GM19351 (cell line): ENCODE results near the gene ITGB6.

Experiments
- ATAC-seq: cut with Tn5 transposase; IDR thresholded peaks from one replicate; pipeline ENCODE4 v1.9.1; 2021; ENCODE audit warnings: mild to moderate bottlenecking, moderate library complexity; ENCODE audit not compliant: unreplicated experiment

The ITGB6 gene

GRCh38 chr2:160222546-160223283, 22.6 kb upstream of the ITGB6 start:
- ATAC-seq = no peak

DNA sequence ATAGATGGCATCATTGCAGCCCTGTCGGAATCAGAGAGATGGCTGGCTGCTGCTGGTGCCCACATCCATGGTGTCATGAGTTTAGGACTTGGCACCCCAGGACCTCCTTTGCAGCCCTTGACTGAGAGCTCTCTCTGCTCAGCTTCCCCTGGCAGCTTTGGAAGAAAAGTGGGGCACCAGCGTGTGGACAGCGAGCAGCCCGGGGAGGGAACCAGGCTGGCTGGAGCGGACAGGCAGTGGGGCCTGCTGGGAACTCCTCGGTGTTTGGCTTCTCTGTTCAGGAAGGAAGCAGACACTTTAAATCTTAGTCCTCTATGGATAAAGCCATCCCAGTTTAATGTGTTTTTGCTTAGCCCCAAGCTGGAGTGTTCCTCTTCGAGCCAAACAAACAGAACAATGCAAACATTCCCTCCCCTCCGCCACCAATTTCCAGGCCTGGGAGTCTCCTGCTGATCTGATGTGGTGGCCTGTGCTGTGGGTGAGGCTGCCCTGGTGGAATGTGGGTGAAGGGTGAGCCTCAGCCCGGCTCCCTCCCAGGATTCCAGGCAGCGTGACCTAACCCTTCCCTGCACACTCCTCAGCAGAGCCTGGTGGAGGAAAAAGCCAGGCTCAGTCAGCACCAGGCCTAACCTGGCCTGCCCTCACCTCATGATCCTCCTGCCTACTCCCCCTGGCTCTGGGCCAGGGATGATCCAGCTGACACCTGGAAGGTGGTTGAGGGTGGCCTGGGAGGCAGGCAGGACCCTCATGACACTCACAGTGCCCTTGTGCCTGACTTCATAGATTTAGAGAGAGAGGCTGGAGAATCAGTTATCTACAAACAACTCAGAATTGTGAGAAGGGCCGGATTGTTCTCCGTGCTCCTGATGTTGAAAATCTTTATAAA, 21.6 kb upstream of the ITGB6 start:
- ATAC-seq = no peak

GRCh38 chr2:160220545-160221009, 20.5 kb upstream of the ITGB6 start:
- no peak for ATAC-seq

GRCh38 chr2:160220026-160220425, 20.0 kb upstream of the ITGB6 start:
- no peak for ATAC-seq

DNA sequence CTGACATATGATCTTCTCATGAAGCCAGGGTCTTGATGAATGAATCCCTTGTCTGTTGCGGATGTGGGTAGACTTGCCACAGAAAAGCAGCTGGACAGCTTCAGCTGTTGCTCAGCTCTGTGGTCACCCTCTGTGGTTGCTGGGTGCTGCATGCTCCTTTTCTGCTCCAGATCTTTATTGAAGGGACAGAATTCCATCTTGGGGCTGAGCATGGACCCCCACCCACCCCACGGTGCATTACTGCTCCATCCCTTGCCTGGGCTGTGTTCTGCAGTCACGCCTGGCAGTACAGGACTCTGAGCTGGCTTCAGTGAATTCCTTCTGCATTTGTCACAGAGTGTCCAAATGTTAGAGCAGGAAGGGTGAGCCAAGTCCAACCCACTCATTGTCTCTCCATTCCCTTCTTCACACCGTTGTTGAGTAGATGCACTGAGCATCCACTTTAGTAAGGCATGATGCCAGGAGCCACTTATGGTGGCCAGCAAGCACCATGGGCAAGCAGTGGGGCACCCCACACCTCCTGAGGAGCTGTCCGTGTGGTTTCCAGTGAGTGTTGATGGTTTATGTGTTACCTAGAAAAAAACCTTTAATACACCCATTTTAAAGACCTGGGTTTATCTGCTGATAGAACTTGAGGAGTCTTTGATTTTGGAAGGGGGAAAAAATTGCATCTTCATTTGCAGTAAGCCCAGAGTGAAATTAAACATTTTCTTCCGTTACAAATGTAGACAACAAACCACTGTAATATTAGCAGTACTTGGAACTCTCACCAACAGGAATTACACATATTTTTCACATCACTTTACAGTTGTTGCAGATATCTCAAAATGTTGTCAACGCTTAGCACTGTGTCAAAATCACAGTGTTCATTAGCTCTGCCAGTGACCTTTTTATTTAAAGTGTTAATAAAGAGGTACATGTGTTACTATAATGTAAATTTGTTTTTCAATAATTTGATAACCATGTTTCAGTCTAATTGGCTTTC, 14.7 kb upstream of the ITGB6 start:
- ATAC-seq = no peak

- ATAC-seq = no peak
These were observed 13.4 kb upstream of the ITGB6 start for GRCh38 chr2:160213511-160213910.

DNA sequence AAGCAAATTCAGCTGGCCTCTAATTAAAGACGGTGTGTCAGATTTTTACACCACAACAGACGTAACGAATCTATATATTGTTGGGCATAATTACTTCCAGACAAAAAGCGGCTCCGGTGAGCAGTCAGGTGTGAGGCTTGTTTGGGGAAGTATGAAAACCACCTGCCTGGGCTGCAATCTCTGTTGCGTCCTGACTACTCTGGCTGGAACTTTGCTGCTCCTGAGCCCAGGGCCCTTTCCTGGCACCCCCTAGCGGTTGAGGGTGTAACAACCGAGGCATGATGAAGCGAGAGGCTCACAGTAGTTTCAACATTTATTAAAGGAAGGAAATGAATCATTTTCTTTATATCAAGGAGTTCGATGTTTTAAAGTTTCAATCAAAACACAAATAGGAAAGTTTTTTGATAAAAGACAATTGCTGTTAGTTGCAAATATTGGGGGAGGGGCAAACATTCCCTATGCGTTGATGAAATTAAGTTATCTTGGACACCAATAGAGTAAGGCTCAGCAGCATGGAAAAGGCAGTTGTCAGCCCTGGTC, 10.6 kb upstream of the ITGB6 start:
- peak; percentile 96 for ATAC-seq

DNA sequence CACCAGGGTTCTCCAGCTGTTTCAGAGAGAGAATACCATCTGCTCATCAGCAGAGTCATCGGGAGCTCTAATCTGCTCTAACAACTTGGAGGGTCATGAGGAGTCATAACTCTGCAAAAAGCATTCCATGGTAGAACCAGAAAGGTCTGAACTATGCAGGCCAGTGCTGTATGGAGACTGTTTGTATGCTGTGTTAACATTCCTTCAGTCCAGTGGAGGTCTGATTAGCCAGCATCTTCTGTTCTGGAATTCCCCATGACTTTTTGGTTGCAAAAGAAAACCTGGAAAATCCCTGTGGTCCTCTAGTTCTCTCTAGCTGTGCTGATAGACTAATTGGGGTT, 9.4 kb upstream of the ITGB6 start:
- no peak for ATAC-seq

- ATAC-seq = no peak
These were observed 8.8 kb upstream of the ITGB6 start for GRCh38 chr2:160208655-160209515.

DNA sequence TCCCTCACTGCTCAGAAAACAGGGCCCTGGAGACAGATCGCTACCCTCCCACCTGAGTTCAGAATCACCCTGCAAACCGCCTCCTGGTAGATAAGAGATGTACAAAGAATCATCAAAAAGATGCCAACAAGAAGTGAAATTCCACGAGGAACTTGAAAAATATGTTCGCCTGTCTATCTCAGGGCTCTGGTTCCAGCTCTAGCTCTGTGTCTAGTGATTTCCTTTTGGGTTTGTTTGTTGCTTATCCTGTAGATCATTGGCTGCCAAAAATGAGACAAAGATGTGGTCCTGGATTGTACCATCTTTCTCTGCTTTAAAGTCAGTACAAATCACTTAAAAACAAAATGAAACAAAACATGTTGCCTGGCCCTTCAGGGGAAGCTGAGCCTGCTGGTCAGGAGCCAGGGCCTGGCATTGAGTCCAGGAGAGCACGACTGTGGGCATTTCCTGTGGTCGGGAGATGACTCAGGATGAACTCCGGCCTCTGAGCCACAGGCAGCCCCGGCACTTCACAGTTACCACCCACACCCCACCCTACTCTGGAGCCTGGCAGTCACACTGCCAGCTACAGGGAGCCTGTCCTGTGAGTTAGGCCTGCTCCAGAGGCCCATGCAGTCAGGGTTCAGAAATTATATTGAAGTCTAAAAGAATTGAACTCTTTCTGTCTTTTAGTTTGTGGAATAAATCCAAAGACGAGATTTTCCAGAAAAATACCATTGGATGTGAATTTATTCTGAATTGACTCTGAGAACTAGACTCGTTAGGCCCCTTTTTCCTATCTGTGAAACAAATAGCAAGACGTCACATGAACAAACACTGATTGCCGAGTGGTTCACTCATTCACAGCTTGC, 8.0 kb upstream of the ITGB6 start:
- ATAC-seq = no peak

DNA sequence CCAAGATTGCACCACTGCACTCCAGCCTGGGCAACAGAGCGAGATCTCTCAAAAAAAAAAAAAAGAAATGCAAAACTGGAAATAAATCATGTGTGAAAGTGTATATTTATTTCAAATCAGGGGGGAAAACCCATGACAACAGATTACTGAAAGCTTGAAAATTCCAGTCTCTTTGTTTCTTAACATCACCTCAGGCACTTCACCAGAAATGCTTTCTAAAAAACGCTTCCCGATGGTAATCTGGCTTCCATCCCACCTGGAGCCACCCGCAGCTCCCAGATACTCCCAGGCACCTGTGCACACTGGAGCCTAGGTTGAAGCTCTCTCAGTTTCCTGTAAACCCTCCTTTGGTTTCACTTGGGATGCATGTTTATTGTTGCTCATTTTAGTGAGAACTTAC, 7.2 kb upstream of the ITGB6 start:
- ATAC-seq = no peak

- no peak for ATAC-seq
These were observed 6.4 kb upstream of the ITGB6 start for GRCh38 chr2:160206436-160206835.

GRCh38 chr2:160205505-160205904, 5.4 kb upstream of the ITGB6 start:
- ATAC-seq = no peak

GRCh38 chr2:160203422-160203821, 3.4 kb upstream of the ITGB6 start:
- no peak for ATAC-seq

DNA sequence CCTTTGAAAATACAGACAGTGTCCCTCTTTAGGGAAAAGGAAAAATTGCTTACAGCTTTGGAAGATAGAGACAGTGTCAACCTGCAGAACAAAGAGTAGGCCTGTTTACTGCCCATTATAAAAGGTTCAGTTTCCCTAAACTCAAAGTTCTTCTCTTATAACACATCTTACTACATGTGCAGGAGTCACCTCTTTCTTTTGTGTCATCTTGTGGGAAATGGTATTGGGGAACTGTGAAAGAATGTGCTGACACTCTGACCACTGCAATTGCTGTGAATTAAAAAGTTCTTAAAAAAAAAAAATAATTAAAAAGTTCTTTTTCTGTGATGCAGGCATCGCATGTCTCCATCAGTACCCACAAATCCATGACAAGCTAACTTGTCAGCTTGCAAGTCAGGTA, 2.9 kb upstream of the ITGB6 start:
- no peak for ATAC-seq

DNA sequence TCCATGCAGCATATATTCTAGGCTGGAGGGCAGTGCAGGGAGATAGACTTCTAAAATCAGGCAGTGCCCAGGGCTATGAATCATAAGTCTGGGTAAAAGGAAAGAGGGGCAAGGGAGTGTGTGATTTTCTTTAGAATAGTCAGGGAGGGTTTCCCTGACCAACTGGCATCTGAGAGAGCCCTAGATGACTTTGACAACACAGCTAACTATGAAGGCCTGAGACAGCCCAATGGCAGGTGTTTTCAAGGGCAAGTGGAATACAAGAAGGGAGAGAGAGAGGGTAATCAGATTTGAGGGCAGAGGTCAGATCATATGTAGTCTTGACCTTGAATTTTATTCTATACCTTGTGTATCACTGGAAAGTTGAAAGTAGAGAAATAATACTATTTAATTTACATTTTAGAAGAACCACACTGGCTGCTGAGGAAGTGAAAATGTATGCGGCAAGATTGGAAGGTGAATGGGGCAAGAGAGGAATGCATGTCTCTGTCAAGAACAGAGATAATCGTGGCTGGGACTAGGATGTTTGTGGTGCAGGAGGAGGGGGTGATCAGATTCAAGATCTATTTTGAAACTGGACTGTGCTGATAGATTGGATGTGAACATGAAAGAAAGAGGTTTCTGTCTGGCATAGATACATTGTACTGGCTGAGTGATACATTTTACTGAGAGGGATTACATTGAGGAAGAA, 1.9 kb upstream of the ITGB6 start:
- ATAC-seq = no peak

- no peak for ATAC-seq
These were observed 849 bp upstream of the ITGB6 start for GRCh38 chr2:160200921-160201320.

- no peak for ATAC-seq
These were observed 1.0 kb downstream of the ITGB6 start for GRCh38 chr2:160199053-160199452.
